GM21528 (cell line): ENCODE results near the gene MAN2A2.

Experiments used
- ATAC-seq: cut with Tn5 transposase; IDR thresholded peaks from one replicate; pipeline ENCODE4 v1.9.1; 2021; ENCODE audit warnings: mild to moderate bottlenecking, moderate library complexity; ENCODE audit not compliant: unreplicated experiment, low FRiP score

Gene MAN2A2

GRCh38 chr15:90957031-90957790, 54.1 kb downstream of the MAN2A2 start:
- ATAC-seq, result no peak

- ATAC-seq, result no peak
These were observed 54.7 kb downstream of the MAN2A2 start for GRCh38 chr15:90957791-90958190.

DNA sequence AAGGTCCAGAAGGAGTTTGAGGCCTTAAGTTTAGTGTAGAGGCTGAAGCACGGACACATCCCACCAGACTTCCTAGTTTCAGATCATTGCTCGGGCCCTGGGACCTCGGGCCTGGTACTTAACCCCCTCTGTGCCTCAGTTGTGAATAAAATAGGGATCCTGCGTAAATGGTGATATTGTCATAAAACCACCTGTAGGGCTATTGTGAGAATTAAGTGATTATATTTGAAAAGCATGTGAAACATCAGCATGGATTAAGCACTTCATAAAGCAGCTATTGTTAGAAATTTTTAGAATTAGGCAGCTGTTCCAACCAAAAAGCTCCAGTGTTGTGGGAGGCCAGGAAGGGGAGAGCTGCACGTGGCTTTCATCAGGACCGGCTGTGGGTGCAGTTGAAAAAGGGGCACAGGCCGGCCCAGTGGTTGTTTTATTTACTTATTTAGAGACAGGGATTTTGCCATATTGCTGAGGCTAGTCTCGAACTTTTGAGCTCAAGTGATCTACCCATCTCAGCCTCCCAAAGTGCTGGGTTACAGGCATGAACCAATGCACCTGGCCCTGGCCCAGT, 56.0 kb downstream of the MAN2A2 start:
- no peak for ATAC-seq

DNA sequence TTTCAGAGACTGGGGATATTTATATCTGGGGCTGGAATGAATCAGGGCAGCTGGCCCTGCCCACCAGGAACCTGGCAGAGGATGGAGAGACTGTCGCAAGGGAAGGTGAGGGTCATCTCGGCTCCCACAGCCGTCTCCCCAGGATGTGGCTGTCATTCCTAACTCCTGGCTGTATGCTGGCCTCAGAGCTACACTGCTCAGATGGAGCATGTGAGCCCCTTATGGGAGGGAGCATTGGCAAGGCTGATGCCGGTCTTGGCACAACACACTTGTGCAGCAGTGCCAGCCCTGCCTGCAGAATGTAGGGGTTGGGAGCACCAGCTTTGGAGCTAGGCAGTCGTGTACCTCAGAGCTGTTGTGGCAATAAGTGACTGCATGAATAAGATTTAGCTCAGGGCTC, 56.8 kb downstream of the MAN2A2 start:
- ATAC-seq, result no peak

DNA sequence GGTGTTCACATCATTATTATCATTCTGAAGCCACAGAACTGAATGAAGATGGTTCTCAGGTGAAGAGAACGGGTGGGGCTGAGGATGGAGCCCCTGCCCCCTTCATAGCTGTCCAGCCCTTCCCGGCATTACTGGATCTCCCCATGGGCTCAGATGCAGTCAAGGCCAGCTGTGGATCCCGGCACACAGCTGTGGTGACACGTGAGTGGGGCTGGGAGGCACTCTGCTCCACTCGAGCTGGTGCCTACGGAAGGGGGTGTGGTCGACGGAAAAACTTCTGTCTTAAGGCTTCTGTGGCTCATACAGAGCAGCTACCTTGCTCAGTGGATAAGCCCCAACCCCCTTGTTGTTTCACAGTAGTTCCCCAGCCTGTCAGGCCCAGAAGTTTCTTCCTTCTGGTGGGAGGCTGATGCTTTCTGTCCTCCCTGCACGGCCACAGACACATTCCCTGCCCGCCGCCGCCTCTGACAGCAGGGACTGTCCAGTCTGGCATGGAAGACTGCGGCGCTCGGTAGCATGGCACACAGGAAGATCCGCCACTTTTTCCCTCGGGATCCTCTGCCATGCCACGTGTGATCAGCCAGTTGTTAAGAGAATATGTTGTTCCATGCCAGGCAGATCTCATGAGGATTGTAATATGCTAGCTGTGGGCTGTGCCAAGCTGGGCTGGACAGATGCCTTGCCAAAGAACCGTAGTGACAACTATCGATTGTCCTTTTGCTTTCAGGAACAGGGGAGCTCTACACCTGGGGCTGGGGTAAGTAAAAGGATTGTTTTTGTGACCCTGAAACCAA, 57.4 kb downstream of the MAN2A2 start:
- ATAC-seq, result no peak

DNA sequence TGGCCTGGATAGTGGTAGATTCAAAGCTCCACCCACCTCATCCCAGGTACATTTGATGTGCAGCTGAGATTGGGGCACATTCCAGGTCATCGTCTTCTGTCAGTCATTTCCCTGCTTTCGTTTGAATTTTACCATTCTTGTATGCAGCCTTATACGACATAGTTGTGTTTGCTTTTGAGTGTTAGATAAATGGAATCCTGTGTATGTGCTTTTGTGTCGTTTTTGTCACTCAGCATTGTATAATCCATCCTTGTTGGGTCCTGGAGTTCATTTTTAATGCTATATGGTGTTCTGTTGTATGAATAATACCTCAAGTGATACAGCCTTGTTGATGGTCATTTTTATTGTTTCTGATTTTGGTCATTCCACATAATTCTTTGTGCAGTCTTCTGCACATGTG, 58.9 kb downstream of the MAN2A2 start:
- ATAC-seq, result no peak

DNA sequence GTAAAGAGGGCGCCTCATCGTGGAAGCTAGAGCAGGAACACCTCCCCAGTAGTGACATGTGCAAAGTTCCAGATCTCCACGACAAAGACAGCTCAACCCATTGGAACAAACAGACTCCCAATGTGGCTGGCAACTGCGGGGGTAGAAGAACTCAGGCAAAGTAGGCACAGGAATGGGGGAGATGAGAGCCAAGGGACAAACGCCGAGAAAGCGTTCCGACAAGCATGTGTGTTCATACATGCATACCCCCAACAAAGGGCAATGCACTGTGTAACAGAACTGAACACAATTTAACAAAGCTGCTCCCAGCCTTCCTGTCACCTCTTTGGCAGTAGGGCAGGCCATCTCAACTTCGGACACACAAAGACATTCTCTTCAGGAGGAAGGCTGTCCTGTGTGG, 63.2 kb downstream of the MAN2A2 start:
- no peak for ATAC-seq

DNA sequence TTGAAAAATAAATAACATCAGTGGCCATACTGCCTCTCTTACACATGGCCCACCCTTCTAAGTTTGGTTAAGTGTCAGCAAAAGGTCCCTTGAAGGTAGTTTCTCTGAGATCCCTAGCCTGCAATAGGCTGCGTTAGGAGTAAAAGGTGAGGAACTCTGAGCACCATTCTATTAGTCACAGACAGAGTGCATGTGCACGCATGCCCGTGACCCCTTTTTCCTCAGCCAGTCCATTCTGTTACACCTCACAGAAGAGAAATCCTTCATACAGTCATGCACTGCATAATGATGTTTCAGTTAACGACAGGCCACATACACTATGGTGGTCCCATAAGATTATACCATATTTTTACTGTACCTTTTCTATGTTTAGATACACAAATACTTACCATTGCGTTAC, 64.1 kb downstream of the MAN2A2 start:
- no peak for ATAC-seq

- ATAC-seq, result no peak
These were observed 65.3 kb downstream of the MAN2A2 start for GRCh38 chr15:90968434-90968833.

- no peak for ATAC-seq
These were observed 67.2 kb downstream of the MAN2A2 start for GRCh38 chr15:90970274-90970673.

- no peak for ATAC-seq
These were observed 69.0 kb downstream of the MAN2A2 start for GRCh38 chr15:90972133-90972532.
